Measurements from ENCODE around the gene HIGD1C. TPM values are rescaled to one million over a fixed set of nuclear protein-coding genes. Genes with fewer than 3 reads are reported as not detected.

Gene HIGD1C
- total RNA-seq, 1 donor from 2014 or later, result not detected

DNA sequence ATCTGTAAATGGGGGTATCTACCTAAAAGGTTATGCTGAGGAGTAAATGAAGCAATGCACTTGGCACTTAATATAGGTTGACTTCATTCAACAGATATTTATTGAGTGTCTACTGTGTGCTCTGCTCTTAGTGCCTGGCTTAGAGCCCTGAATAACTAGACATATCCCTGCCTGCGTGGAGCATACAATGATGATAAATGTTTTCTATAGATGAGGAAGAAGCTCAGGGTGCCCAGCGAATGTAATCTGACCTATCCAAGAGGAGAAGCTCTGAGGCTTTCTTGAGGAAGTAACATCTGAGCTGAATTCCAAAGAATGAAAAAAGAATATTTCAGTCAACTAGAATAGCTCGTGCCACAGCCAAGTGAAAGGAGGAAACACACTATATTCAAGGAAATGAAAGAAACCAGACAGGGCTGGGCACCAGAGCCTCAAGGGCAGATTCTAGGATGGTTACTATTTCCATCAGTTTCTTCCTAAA is 17.9 kb upstream of the HIGD1C start:
- DNase-seq (ENCODE audit: low read depth), result no peak
- no peak overlapping the region for H3K4me3 ChIP-seq (ENCODE audit: low read depth, low read length)
- TF ChIP-seq, protein P1, sequence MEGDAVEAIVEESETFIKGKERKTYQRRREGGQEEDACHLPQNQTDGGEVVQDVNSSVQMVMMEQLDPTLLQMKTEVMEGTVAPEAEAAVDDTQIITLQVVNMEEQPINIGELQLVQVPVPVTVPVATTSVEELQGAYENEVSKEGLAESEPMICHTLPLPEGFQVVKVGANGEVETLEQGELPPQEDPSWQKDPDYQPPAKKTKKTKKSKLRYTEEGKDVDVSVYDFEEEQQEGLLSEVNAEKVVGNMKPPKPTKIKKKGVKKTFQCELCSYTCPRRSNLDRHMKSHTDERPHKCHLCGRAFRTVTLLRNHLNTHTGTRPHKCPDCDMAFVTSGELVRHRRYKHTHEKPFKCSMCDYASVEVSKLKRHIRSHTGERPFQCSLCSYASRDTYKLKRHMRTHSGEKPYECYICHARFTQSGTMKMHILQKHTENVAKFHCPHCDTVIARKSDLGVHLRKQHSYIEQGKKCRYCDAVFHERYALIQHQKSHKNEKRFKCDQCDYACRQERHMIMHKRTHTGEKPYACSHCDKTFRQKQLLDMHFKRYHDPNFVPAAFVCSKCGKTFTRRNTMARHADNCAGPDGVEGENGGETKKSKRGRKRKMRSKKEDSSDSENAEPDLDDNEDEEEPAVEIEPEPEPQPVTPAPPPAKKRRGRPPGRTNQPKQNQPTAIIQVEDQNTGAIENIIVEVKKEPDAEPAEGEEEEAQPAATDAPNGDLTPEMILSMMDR (conservative IDR thresholded peaks at IDR 0.05; ENCODE audit: low read depth, low read length), result no peak

DNA sequence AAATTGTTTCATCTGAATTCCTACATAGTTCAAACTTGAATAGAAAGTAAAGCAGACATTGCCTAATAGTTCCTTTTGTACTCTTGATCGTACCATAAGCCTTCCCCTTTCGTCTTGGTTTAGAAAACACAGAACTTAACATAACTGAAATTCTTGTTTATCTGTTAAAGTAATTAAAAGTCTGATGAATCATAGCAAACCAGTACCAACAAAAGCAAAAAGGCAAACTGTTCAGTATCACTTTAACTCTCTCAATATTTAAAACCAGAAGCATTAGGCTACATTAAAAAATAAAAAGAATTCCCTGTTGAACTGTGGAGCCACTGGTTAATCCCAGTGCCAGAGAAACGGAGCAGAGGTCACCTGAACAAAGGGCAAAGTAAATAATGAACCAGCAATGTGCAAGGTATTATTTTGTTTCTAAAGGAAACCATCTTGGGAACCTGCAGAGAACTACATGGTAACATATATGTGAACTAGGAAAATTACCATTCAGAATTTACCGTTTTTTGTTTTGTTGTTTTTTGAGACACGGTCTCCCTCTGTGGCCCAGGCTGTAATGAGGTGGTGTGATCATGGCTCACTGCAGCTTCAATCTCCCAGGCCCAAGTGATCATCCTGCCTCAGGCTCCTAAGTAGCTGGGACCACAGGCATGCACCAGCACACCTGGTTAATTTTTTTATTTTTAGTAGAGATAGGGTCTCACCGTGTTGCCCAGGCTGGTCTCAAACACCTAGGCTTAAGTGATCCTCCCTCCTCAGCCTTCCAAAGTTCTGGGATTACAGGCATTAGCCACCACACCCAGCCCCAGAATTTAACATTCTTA is 17.1 kb upstream of the HIGD1C start:
- no peak overlapping the region for H3K4me3 ChIP-seq (ENCODE audit: low read depth, low read length)
- no peak for DNase-seq (ENCODE audit: low read depth)
- TF ChIP-seq, protein P1 (conservative IDR thresholded peaks at IDR 0.05; ENCODE audit: low read depth, low read length), result no peak

DNA sequence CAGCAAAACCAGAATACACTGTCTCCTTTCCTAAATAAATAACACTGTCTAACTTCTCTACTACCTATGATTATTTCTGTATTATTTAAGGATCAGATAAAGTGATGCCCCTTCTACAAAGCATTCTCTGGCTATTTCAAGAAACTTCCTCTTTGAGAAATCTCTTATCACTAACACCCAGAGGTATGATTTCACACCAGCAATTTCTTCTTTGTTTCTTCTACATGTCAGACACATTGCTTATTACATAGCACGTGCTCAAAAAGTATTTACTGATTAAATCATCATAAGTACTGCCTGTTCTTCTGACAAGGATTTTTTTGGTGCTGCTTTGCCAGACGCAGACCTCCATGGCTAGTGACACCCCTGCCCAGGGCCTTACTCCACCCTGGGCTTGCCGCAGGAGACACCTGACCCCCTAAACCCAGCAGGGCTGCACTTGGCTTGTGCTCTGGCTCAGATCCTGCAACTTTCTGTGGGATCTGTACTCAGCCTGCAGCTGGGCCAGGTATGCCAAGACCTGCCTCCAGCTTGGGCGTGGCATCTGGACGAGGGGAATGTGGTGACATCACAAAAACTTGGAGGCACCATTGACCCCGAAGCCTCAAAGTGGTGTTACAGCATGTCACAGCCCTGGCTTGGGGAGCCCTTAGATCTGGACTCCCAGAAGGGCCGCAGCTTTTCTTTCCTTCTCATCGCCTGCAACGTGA is 15.4 kb upstream of the HIGD1C start:
- DNase-seq (ENCODE audit: low read depth), result no peak
- TF ChIP-seq, protein P1 (conservative IDR thresholded peaks at IDR 0.05; ENCODE audit: low read depth, low read length), result no peak
- H3K4me3 ChIP-seq (ENCODE audit: low read depth, low read length), result no peak overlapping the region

DNA sequence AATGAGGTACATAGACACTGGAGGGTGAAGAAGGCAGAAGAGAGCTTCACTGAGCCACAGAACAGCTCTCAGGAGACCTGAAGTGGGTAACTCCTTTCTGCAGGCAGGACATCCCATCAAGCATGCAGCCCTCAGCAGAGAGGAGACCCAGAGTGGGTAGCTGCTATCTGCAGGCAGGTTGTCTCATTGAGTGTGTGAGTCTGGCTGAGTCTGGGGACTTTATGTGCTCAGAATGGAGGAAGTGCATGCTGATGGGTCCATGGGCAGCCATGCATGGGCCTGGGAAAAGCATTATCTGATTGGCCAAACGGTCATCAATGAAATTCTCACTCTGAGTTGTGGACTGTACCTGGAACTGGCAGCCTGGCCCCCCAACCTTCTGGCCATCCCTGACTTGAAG is 14.7 kb upstream of the HIGD1C start:
- no peak overlapping the region for H3K4me3 ChIP-seq (ENCODE audit: low read depth, low read length)
- no peak for DNase-seq (ENCODE audit: low read depth)
- TF ChIP-seq, protein P1 (conservative IDR thresholded peaks at IDR 0.05; ENCODE audit: low read depth, low read length), result no peak

DNA sequence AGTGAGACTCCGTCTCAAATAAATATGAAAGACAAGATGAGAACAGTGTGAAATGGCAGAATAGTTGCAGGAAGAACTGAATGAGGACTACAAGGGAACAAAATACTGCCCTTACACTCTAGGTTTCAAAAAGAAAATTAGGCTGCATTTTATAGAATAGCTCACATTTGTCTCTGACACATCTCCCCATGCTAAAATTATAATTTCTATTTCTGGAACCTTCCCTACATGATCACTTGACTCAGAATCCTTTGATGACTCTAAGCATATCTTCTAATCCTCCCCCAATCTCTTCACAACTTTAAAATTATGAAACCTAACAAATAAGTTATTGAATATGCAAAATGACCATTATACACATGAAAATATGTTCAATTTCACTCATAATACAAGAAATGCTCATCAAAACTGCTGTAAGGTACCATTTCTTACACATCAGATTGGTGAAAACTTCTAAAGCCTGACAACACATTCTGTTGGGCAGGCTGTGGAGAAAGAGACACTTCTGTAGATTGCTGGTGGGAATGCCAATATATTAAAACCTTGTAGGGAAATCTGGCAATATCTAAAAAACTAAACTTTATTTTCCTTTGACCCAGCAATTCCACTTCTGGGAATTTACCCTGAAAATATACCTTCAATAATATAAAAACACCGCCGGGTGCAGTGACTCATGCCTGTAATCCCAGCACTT is 4.3 kb upstream of the HIGD1C start:
- H3K4me3 ChIP-seq (ENCODE audit: low read depth, low read length), result no peak overlapping the region
- TF ChIP-seq, protein P1 (conservative IDR thresholded peaks at IDR 0.05; ENCODE audit: low read depth, low read length), result no peak
- no peak for DNase-seq (ENCODE audit: low read depth)

DNA sequence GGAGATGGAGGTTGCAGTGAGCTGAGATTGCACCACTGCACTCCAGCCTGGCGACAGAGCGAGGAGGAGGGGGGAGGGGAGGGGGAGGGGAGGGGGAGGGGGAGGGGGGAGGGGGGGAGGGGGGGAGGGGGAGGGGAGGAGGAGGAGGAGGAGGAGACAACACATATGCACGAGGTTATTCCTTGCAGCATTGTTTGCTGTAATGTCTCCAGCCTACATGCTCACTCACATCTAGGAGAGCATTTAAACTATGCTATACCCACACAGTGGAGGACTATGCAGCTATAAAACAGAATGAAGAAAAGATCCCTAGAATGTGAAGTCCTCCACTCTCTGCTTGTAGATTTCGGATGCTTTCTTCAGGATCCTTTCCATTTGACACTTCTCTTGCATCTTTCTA is 3.5 kb upstream of the HIGD1C start:
- no peak overlapping the region for H3K4me3 ChIP-seq (ENCODE audit: low read depth, low read length)
- TF ChIP-seq, protein P1 (conservative IDR thresholded peaks at IDR 0.05; ENCODE audit: low read depth, low read length), result no peak
- no peak for DNase-seq (ENCODE audit: low read depth)

Measured in epithelial cell of proximal tubule (primary cell).